ENCODE data around the gene HCK. TPM values are rescaled to one million over a fixed set of nuclear protein-coding genes. Genes with fewer than 3 reads are reported as not detected.

HCK gene
- total RNA-seq, 1 experiment from 2014 or later: 0.17 TPM

DNA sequence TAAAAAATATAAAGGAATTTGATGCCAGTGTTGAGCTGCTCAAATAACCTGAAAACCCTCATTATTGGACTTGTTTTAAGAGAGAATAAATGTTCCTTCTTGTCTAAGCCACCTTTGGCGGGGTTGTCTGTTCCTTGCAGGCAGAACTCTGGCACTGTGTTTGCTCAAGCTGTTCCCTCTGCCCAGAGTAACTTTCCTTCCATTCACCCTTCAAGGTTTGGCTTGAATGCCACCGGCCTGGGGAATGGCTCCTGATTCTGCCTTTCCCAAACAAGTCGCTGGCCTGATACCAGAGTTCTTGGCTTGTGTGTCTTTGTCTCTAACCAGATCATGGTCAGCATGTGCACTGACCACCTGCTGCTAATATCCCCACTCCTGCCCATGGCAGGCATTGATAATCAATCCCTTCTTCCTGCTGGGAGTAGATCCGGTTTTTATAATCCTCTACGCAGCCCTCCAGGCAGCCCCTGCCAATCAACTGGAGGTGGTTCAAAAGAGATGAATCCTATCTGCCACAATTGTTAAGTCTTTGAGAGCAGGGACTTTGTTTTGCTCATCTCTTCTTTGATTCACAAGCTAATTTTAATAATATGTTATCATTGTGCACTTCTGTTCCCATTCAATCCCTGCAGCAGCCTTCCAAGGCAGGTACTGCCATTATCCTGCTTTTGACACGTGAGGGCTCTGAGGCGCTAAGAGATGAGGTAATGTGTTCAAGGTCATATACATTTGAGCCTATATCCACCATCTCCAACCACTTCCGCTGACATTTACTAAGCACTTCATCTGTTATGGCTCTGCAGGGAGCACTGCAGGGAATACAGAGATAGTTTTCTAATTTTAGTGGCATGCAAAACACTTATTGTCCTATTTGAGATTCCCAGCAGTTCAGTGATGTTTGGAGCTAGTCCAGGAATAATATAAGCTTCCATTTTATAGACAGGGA, 44.9 kb upstream of the HCK start:
- Histone ChIP-seq H3K4me3 (replicated peaks in 1 of 2; ENCODE audit: low read depth in 1 of 2, low read length in 2 of 2) (no peak overlapping the region), H3K36me3 (ENCODE audit: control insufficient read depth in 1 of 2, insufficient read depth in 2 of 2, low read length in 2 of 2) (no peaks in the 10 kb centered on the region), H3K9ac (ENCODE audit: low read length) (no peak overlapping the region), H2AFZ (ENCODE audit: low read depth, low read length, poor library complexity, severe bottlenecking) (no peak overlapping the region), H3K9me3 (ENCODE audit: control insufficient read depth in 1 of 2, insufficient read depth in 1 of 2, low read depth in 1 of 2, low read length in 2 of 2) (no peaks in the 10 kb centered on the region), H3K9me2 (ENCODE audit: insufficient read depth) (no peaks in the 10 kb centered on the region), H3K27me3 (ENCODE audit: insufficient read depth, low read length) (peaks cover 3% of the 10 kb centered on the region; the same call in 1 of the 2 replicates), H3K4me1 (ENCODE audit: control insufficient read depth in 1 of 2, insufficient read depth in 2 of 2, low read length in 2 of 2) (no peaks in the 10 kb centered on the region), H3K4me2 (ENCODE audit: low read length) (no peak overlapping the region), H4K20me1 (ENCODE audit: insufficient read depth) (no peaks in the 10 kb centered on the region), H3K27ac (ENCODE audit: low read depth, low read length) (no peak overlapping the region), H3K79me2 (ENCODE audit: insufficient read depth, low read length) (no peaks in the 10 kb centered on the region)
- RAD21 ChIA-PET (ENCODE audit: low non-redundant PET in 1 of 2, low total read pairs in 2 of 2, uncharacterized antibody in 2 of 2, unreplicated experiment in 2 of 2): no interaction called here
- BruUV-seq (replicated peaks): no TSS peak
- POLR2A ChIA-PET: interaction anchor here (2.2 kb wide), 1 partner anchor 11 kb away, joined by 6 read pairs; no protein-coding TSS in a partner anchor
- ATAC-seq (no peak), DNase-seq (ENCODE audit: low read depth, low spot score) (no peak)
- no peak for TF ChIP-seq SRF (IDR thresholded peaks at IDR 0.05; ENCODE audit: low read depth)
- TF ChIP-seq TCF7L2 (IDR thresholded peaks at IDR 0.05; ENCODE audit: borderline replicate concordance, extremely low read depth, insufficient read depth, insufficient read length): no peak
- no peak for TF ChIP-seq POLR2AphosphoS5 (IDR thresholded peaks at IDR 0.05; ENCODE audit: low read depth, low read length)
- no peak for TF ChIP-seq FOSL1 (IDR thresholded peaks at IDR 0.05; ENCODE audit: low read depth)
- TF ChIP-seq, protein P1, sequence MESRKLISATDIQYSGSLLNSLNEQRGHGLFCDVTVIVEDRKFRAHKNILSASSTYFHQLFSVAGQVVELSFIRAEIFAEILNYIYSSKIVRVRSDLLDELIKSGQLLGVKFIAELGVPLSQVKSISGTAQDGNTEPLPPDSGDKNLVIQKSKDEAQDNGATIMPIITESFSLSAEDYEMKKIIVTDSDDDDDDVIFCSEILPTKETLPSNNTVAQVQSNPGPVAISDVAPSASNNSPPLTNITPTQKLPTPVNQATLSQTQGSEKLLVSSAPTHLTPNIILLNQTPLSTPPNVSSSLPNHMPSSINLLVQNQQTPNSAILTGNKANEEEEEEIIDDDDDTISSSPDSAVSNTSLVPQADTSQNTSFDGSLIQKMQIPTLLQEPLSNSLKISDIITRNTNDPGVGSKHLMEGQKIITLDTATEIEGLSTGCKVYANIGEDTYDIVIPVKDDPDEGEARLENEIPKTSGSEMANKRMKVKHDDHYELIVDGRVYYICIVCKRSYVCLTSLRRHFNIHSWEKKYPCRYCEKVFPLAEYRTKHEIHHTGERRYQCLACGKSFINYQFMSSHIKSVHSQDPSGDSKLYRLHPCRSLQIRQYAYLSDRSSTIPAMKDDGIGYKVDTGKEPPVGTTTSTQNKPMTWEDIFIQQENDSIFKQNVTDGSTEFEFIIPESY (IDR thresholded peaks at IDR 0.05; ENCODE audit: extremely low read depth, insufficient replicate concordance, low read length): no peak
- TF ChIP-seq EGR1 (IDR thresholded peaks at IDR 0.05; ENCODE audit: low read depth): no peak
- no peak for TF ChIP-seq SP1 (IDR thresholded peaks at IDR 0.05; ENCODE audit: low read depth)
- TF ChIP-seq YY1 (IDR thresholded peaks at IDR 0.05; ENCODE audit: extremely low read depth, insufficient replicate concordance, low read depth, low read length): no peak
- no peak for TF ChIP-seq EZH2phosphoT487 (IDR thresholded peaks at IDR 0.05; ENCODE audit: borderline replicate concordance)
- no peak for TF ChIP-seq CBX3 (IDR thresholded peaks at IDR 0.05; ENCODE audit: low read depth)
- TF ChIP-seq, protein P2, sequence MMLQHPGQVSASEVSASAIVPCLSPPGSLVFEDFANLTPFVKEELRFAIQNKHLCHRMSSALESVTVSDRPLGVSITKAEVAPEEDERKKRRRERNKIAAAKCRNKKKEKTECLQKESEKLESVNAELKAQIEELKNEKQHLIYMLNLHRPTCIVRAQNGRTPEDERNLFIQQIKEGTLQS (IDR thresholded peaks at IDR 0.05): no peak
- TF ChIP-seq, protein P3, sequence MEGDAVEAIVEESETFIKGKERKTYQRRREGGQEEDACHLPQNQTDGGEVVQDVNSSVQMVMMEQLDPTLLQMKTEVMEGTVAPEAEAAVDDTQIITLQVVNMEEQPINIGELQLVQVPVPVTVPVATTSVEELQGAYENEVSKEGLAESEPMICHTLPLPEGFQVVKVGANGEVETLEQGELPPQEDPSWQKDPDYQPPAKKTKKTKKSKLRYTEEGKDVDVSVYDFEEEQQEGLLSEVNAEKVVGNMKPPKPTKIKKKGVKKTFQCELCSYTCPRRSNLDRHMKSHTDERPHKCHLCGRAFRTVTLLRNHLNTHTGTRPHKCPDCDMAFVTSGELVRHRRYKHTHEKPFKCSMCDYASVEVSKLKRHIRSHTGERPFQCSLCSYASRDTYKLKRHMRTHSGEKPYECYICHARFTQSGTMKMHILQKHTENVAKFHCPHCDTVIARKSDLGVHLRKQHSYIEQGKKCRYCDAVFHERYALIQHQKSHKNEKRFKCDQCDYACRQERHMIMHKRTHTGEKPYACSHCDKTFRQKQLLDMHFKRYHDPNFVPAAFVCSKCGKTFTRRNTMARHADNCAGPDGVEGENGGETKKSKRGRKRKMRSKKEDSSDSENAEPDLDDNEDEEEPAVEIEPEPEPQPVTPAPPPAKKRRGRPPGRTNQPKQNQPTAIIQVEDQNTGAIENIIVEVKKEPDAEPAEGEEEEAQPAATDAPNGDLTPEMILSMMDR (IDR thresholded peaks at IDR 0.05 in 2 of 3, conservative IDR thresholded peaks at IDR 0.05 in 1 of 3; ENCODE audit: borderline replicate concordance in 1 of 3, insufficient read depth in 1 of 3, low read depth in 2 of 3, low read length in 2 of 3): no peak
- TF ChIP-seq RAD21 (IDR thresholded peaks at IDR 0.05; ENCODE audit: low read depth): no peak
- intact Hi-C loops (cut with micrococcal nuclease): no loop called here
- CTCF ChIA-PET: interaction anchor here (1.5 kb wide), 1 partner anchor 11 kb away, joined by 7 read pairs; no protein-coding TSS in a partner anchor
